Peyer's patch (tissue), 4 donors: ENCODE measurements around the gene CASP8AP2. TPM values are rescaled to one million over a fixed set of nuclear protein-coding genes. Genes with fewer than 3 reads are reported as not detected.
"Not testable (repeated sequence)": the region's sequence is repeated elsewhere in the genome, so short reads cannot be mapped to it uniquely, and the experiment has no call there.

ENCODE experiments used
- DNase-seq, 3 donors: peaks; one replicate each; pipeline ENCODE4 v3.0.0-alpha.2; 2017 to 2019
- H3K27ac ChIP-seq, 4 donors: fragments of 200-600 bp; sonication (generic); one replicate each; pipeline ENCODE4 v1.5.1; 2016 to 2019
- H3K27me3 ChIP-seq, 2 donors: fragments of 200-600 bp; sonication (generic); one replicate each; pipeline ENCODE4 v1.5.1; 2019
- H3K36me3 ChIP-seq, 3 donors: fragments of 200-600 bp; sonication (generic); one replicate each; pipeline ENCODE4 v1.5.1; 2016 to 2019
- H3K4me1 ChIP-seq, 4 donors: fragments of 200-600 bp; sonication (generic); one replicate each; pipeline ENCODE4 v1.5.1; 2016 to 2019
- H3K4me3 ChIP-seq, 4 donors: fragments of 200-600 bp; sonication (generic); 1 replicate in 3 of 4; 2 replicates in 1 of 4; pipeline ENCODE4 v1.5.1; 2016 to 2019; ENCODE audit warnings: mild to moderate bottlenecking in 1 of 4
- H3K9me3 ChIP-seq, 4 donors: fragments of 200-600 bp; sonication (generic); one replicate each; pipeline ENCODE4 v1.5.1; 2016 to 2019; ENCODE audit warnings: mild to moderate bottlenecking in 1 of 4
- POLR2A ChIP-seq, 2 donors: fragments of 450-650 bp; IDR thresholded peaks; one replicate each; pipeline ENCODE4 v1.5.1; 2017; ENCODE audit warnings: antibody characterized with exemption in 2 of 2, mild to moderate bottlenecking in 2 of 2, moderate library complexity in 2 of 2
- total RNA-seq, 4 donors: library from RNA; depleted of rRNA; stranded (reverse); fragments of >200 nt; gene quantifications; one replicate each; pipeline ENCODE4 v1.1.0, GENCODE V29; 2016
- TF ChIP-seq, protein P1 (sequence below), 6 experiments: fragments of 450-650 bp in 4 of 6; fragments of 200-600 bp in 2 of 6; sonication (generic) in 1 of 6; IDR thresholded peaks; one replicate each; pipeline ENCODE4 v1.5.1; 2017 to 2019; ENCODE audit warnings: antibody characterized with exemption in 6 of 6, mild to moderate bottlenecking in 3 of 6, moderate library complexity in 1 of 6

The CASP8AP2 gene
- total RNA-seq, 4 donors from 2014 or later = 15.9 to 33.0 (median 19.2) TPM

DNA sequence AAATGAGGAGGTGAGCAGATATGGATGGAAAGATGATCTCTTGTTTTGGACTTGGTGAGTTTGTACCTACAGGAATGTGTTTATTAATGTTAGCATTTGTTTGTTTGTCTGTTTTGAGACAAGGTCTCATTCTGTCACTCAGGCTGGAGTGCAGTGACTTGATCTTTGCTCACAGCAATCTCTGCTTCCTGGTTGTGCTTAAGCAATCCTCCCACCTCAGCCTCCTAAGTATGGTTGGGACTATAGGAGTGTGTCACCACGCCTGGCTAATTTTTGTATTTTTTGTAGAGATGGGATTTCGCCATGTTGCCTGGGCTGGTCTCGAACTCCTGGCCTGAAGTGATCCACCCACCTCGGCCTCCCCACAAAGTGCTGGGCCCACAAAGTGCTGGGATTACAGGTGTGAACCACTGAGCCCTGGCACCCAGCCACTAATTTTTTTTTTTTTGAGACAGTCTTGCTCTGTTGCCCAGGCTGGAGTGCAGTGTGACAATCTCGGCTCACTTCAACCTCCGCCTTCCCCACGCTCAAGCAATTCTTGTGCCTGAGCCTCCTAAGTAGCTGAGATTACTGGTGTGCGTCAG is 7.1 kb downstream of the CASP8AP2 start:
- no peak for TF ChIP-seq POLR2A (IDR thresholded peaks at IDR 0.05)
- TF ChIP-seq, protein P1, sequence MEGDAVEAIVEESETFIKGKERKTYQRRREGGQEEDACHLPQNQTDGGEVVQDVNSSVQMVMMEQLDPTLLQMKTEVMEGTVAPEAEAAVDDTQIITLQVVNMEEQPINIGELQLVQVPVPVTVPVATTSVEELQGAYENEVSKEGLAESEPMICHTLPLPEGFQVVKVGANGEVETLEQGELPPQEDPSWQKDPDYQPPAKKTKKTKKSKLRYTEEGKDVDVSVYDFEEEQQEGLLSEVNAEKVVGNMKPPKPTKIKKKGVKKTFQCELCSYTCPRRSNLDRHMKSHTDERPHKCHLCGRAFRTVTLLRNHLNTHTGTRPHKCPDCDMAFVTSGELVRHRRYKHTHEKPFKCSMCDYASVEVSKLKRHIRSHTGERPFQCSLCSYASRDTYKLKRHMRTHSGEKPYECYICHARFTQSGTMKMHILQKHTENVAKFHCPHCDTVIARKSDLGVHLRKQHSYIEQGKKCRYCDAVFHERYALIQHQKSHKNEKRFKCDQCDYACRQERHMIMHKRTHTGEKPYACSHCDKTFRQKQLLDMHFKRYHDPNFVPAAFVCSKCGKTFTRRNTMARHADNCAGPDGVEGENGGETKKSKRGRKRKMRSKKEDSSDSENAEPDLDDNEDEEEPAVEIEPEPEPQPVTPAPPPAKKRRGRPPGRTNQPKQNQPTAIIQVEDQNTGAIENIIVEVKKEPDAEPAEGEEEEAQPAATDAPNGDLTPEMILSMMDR (IDR thresholded peaks at IDR 0.05) = no peak
- no peaks in the 10 kb centered on the region for H3K9me3 ChIP-seq
- H3K36me3 ChIP-seq = peaks cover 0 to 9% (median 0%) of the 10 kb centered on the region in 3 donors
- peaks cover 0 to 5% (median 2%) of the 10 kb centered on the region in 4 donors for H3K4me1 ChIP-seq
- no peaks in the 10 kb centered on the region for H3K27me3 ChIP-seq
- no peak overlapping the region for H3K27ac ChIP-seq
- H3K4me3 ChIP-seq = no peak overlapping the region
- peak in 1 of 3 donors; percentile 44 for DNase-seq

DNA sequence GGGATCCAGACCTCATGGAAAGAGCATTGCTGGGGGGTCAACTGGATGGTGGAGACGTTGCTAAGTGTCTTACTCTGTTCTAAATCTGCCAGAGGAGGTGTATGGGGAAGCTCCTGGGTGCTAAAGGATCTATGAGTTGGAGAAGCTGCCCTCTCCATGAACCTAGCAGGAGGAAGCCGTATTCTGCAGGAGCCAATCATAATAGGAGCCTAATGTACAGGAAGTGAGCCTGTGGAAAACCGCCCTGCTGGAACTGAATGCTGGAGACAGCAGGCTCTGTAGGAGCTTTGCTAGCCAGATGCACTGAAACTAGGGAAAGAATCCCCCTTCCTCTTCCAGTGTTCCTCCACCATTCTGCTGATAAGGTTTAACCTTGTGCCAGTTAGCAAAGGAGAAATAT is 10.9 kb downstream of the CASP8AP2 start:
- no peaks in the 10 kb centered on the region for H3K9me3 ChIP-seq
- H3K36me3 ChIP-seq = no peaks in the 10 kb centered on the region
- H3K27me3 ChIP-seq = no peaks in the 10 kb centered on the region
- no peak overlapping the region for H3K27ac ChIP-seq
- no peak overlapping the region for H3K4me3 ChIP-seq
- H3K4me1 ChIP-seq = peaks cover 0 to 4% (median 1%) of the 10 kb centered on the region in 4 donors
- TF ChIP-seq, protein P1 (IDR thresholded peaks at IDR 0.05) = no peak
- no peak for TF ChIP-seq POLR2A (IDR thresholded peaks at IDR 0.05)
- DNase-seq = no peak

DNA sequence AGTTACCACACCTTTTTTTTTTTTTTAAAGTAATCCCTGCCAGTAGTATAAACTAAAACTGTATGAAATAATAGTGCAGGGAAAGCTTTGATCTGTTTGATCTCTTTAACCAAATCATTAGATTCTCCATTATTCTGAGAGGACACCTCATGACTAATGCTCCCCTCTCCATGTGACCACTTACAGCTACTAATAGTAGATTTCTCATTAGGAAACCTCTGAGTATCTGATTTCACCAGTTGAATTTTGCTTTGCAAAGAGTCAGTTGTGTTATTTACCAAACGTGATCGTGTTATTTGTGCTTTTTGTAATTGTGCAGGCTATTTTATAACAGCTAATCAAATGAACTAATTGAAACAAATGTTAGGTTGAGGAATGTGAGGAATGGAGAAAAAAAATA is 12.5 kb downstream of the CASP8AP2 start:
- TF ChIP-seq POLR2A (IDR thresholded peaks at IDR 0.05) = no peak
- TF ChIP-seq, protein P1 (IDR thresholded peaks at IDR 0.05) = no peak
- Histone ChIP-seq H3K4me1 (peaks cover 0 to 4% (median 0%) of the 10 kb centered on the region in 4 donors), H3K27ac (no peak overlapping the region), H3K9me3 (no peaks in the 10 kb centered on the region), H3K36me3 (peaks cover 0 to 4% (median 0%) of the 10 kb centered on the region in 3 donors), H3K4me3 (no peak overlapping the region), H3K27me3 (no peaks in the 10 kb centered on the region)
- no peak for DNase-seq

DNA sequence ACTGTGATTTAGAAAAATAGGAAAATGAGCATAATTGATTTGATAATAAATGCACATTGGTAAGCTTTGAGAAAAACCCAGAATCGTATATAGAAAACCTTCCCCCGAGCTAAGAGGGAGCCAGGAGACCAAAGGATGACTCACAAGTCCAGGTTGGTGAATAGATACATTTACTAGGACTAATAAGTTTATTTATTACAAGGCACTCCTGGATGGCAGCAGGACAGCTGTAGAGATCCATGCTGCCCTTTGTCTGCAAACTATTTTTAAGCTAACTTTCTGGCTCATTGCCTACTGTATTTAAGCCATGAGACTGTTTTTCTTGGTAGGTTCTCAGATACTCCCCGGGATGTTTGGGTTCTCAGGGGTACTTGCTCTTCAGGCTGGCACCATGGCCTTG is 13.4 kb downstream of the CASP8AP2 start:
- peaks cover 0 to 4% (median 0%) of the 10 kb centered on the region in 3 donors for H3K36me3 ChIP-seq
- DNase-seq = no peak
- no peak for TF ChIP-seq POLR2A (IDR thresholded peaks at IDR 0.05)
- TF ChIP-seq, protein P1 (IDR thresholded peaks at IDR 0.05) = no peak
- no peak overlapping the region for H3K27ac ChIP-seq
- H3K4me1 ChIP-seq = peaks cover 0 to 4% (median 0%) of the 10 kb centered on the region in 4 donors
- no peaks in the 10 kb centered on the region for H3K27me3 ChIP-seq
- no peak overlapping the region for H3K4me3 ChIP-seq
- no peaks in the 10 kb centered on the region for H3K9me3 ChIP-seq

DNA sequence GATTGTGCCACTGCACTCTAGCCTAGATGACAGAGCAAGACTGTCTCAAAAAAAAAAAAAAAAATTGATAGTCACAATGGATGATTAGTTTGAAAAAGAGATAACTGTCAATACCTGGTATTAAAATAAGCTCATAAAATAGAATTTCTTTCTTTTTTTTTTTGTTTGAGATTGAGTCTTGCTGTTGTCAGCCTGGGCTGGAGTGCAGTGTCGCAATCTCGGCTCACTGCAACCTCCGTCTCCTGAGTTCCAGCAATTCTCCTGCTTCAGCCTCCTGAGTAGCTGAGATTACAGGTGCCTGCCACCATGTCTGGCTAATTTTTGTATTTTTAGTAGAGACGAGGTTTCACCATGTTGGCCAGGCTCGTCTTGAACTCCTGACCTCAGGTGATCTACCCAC is 17.8 kb downstream of the CASP8AP2 start:
- not testable (repeated sequence) for H3K27me3 ChIP-seq, H3K36me3 ChIP-seq, H3K4me1 ChIP-seq, DNase-seq, H3K4me3 ChIP-seq, H3K27ac ChIP-seq, H3K9me3 ChIP-seq

DNA sequence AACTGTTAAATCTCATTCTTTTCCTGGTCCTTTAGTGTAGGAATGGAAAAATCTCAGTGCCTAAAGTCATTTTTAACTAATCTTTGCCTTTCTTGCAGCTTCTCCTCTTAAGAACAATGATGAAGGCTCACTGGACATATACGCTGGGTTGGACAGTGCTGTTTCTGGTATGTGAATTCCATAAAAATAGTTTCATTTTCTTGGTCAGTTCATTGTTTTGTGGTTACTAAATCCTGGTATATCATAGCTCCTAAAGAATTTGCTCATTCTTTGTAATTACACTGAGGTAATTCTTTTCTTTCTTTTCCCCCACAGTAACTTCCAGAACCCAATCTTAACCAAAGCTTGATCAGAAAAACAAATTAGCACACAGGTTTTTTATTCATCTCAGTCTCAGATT is 23.4 kb downstream of the CASP8AP2 start:
- Histone ChIP-seq H3K27me3 (no peaks in the 10 kb centered on the region), H3K36me3 (peaks cover 0 to 55% (median 0%) of the 10 kb centered on the region in 3 donors), H3K27ac (no peak overlapping the region), H3K9me3 (no peaks in the 10 kb centered on the region), H3K4me3 (no peak overlapping the region), H3K4me1 (no peaks in the 10 kb centered on the region)
- no peak for DNase-seq
- no peak for TF ChIP-seq POLR2A (IDR thresholded peaks at IDR 0.05)
- TF ChIP-seq, protein P1 (IDR thresholded peaks at IDR 0.05) = no peak
